ACC112 (cell line): ENCODE measurements around the gene TBK1.

ENCODE experiments used
- H2AFZ ChIP-seq: fragments of 200-600 bp; sonication (generic); one replicate; pipeline ENCODE4 v1.6.0; 2017; ENCODE audit warnings: antibody characterized with exemption, low read length; ENCODE audit not compliant: unreplicated experiment
- H3K27ac ChIP-seq: fragments of 200-600 bp; sonication (generic); 2 replicates; pipeline ENCODE4 v1.5.1; 2014; ENCODE audit warnings: low read depth, mild to moderate bottlenecking, antibody characterized with exemption, low read length, moderate library complexity
- H3K27me3 ChIP-seq: fragments of 200-600 bp; sonication (generic); 2 replicates; pipeline ENCODE4 v1.6.1; 2014; ENCODE audit warnings: mild to moderate bottlenecking, antibody characterized with exemption, low read length, moderate library complexity, mixed read lengths; ENCODE audit not compliant: insufficient read depth
- H3K36me3 ChIP-seq: fragments of 200-600 bp; sonication (generic); 2 replicates; pipeline ENCODE4 v1.6.1; 2016; ENCODE audit warnings: mild to moderate bottlenecking, antibody characterized with exemption, low read length, moderate library complexity, mixed read lengths; ENCODE audit not compliant: insufficient read depth
- H3K4me1 ChIP-seq: fragments of 200-600 bp; sonication (generic); one replicate; pipeline ENCODE4 v1.6.1; 2016; ENCODE audit warnings: low read length, mixed read lengths; ENCODE audit not compliant: insufficient read depth, unreplicated experiment, control insufficient read depth
- H3K4me3 ChIP-seq: fragments of 200-600 bp; sonication (generic); 2 replicates; pipeline ENCODE4 v1.5.1; 2014; ENCODE audit warnings: mild to moderate bottlenecking, low read depth, low read length
- H3K79me2 ChIP-seq: fragments of 200-600 bp; sonication (generic); one replicate; pipeline ENCODE4 v1.6.0; 2016; ENCODE audit warnings: low read length; ENCODE audit not compliant: control insufficient read depth, unreplicated experiment, insufficient read depth

TBK1 gene

DNA sequence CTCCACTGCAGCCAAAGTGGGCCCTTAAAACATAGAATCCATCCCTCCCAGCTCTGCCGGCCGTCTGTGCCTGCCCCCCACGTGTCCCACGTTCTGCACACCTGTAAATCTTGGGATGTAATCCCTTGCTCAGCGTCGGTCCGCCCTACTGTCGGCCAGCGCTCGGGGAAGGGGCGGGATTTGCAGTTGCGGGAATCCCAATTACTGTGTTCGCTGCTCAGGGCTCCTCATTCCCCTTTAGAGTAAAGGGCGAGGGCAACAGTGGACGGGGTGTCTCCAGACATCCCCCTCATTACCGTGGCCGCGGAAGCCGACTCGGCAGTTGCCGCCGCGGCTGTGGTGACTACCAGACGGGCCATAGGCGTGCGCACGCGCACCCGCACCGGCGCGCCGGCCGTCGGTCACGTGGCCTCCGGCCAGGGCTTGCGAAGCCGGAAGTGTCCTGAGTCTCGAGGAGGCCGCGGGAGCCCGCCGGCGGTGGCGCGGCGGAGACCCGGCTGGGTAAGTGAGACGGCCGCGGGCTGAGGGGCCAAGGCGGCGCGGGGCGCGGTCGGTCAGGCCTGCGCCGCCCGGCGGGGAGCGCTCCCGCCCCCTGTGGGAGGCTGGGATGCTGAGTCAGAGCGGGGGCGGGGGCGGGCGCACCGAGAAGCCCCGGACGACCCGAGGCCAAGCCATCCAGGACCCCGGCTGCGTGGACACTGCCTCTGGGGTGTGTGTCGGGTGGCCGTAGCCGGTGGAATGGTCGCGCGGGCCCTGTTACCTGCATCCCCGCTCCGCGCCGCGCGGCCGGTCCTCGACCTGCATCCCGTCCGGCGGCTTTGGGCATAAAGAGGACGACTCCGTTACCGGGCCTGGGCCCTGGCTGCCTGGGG, at the start of gene TBK1:
TSS of gene TBK1 (plus strand) at position 434 of the 872 bp plus-strand sequence. CDS start 3,751 bp downstream, outside the sequence.
- H3K27me3 ChIP-seq: no peaks in the 10 kb centered on the region
- peak within 1 kb of the TSS; percentile 98 for H3K27ac ChIP-seq
- H3K4me1 ChIP-seq: peaks cover 20% of the 10 kb centered on the region
- peak within 1 kb of the TSS; percentile 88 for H3K4me3 ChIP-seq
- peak within 1 kb of the TSS; percentile 76 for H2AFZ ChIP-seq
- H3K36me3 ChIP-seq: 0 out of 2 replicates have a peak, but pooled peaks cover 7% of the 10 kb centered on the region
- H3K79me2 ChIP-seq: peaks cover 39% of the 10 kb centered on the region

DNA sequence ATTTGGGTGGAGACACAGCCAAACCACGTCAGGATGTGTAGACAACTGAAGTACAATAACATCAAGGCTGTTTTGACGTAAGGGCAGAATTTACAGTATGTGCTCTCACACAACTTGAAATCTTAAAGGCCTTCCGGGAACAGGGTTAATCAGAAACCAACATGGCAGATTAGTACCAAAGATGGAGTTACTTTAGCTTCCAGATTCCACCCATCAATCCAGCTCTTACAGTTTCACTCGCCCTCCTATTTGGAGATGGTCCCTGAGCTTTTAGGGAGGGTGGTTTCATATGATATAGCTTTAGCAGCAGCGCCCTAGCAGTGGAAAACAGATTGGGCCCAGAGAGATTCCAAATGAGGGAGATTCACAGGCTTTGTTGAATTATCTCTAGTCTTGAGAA, 49.7 kb upstream of the TBK1 start:
- Histone ChIP-seq H3K27ac (no peak overlapping the region), H3K4me1 (peaks cover 21% of the 10 kb centered on the region), H3K36me3 (no peaks in the 10 kb centered on the region), H3K79me2 (peaks cover 21% of the 10 kb centered on the region), H2AFZ (no peak overlapping the region), H3K27me3 (no peaks in the 10 kb centered on the region), H3K4me3 (no peak overlapping the region)

DNA sequence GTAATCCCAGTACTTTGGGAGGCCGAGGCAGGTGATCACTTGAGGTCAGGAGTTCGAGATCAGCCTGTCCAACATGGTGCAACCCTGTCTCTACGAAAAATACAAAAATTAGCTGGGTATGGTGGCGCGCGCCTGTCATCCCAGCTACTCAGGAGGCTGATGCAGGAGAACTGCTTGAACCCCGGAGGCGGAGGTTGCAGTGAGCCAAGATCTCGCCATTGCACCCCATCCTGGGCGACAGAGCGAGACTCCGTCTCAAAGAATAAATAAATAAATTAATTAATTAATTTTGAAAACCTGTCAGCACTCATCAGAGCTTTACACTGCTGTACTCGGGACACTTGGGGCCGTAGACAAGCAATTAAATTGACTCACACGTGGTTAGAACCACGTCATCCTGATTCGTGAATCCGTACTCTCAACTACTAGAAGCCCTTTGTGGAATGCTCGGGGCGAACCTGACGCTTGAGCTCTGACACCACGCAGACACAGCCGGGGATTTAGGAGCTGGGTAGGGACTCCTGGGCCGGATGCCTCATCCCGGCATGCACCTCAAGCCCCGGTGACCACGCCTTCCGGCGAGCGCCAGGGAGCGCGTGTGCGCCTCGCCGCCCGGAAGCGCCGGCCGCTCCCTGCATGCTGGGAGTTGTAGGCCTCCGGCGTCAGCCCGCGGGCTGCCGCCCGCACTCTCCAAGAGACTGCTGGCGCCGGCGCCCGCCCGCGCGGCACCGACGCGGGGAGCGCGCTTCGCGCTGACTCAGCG, 48.0 kb upstream of the TBK1 start, which contains the start of gene XPOT:
TSS of gene XPOT (plus strand) at position 686 of the 763 bp plus-strand sequence. CDS start 5,644 bp downstream, outside the sequence.
- H3K79me2 ChIP-seq: peaks cover 38% of the 10 kb centered on the region
- H3K36me3 ChIP-seq: no peaks in the 10 kb centered on the region
- peak within 1 kb of the TSS; percentile 96 for H3K27ac ChIP-seq
- peak within 1 kb of the TSS; percentile 89 for H3K4me3 ChIP-seq
- no peaks in the 10 kb centered on the region for H3K27me3 ChIP-seq
- H2AFZ ChIP-seq: peak within 1 kb of the TSS; percentile 89
- peaks cover 36% of the 10 kb centered on the region for H3K4me1 ChIP-seq

DNA sequence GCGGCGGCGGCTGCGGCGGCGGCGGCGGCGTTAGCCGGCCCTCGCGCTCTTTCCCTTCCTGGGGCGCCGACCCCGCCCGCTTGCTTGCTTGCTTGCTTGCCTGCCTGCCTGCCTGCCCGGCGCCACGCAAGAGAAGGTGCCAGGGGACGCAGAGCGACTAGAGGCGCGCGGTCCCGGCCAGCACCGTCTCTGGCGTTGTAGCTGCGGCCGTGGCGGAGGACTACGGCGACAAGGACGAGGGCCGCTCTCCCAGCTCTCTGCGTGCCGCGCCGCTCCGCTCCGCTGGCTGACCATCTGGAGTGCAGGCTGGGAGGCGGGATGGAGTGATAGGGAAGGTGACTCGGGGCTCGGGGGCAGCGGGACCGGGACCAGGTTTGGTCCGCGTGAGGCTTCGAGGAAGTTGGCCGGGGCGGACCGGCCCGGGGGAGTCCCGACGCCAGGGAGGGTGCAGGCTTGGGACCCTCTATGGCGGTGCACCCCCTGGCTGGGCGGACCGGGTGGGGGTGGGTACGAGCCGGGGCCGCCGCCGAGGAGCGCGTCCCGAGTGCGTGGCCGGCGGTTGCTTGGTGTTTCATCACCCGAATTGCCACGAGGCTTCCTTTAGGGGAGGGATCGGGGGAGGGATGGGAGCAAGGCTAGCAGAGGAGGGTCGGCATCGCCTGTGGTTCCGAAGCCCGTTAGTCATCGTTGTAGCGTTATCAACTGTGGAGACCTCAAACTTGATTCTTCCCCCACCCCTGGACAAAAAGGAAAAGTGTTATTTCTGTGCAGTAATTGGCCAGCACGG, 47.3 kb upstream of the TBK1 start:
- Histone ChIP-seq H3K27ac (peak overlapping the region; percentile 96), H3K4me1 (peaks cover 35% of the 10 kb centered on the region), H3K79me2 (peaks cover 42% of the 10 kb centered on the region), H3K4me3 (peak overlapping the region; percentile 89), H2AFZ (peak overlapping the region; percentile 89), H3K27me3 (no peaks in the 10 kb centered on the region), H3K36me3 (no peaks in the 10 kb centered on the region)

DNA sequence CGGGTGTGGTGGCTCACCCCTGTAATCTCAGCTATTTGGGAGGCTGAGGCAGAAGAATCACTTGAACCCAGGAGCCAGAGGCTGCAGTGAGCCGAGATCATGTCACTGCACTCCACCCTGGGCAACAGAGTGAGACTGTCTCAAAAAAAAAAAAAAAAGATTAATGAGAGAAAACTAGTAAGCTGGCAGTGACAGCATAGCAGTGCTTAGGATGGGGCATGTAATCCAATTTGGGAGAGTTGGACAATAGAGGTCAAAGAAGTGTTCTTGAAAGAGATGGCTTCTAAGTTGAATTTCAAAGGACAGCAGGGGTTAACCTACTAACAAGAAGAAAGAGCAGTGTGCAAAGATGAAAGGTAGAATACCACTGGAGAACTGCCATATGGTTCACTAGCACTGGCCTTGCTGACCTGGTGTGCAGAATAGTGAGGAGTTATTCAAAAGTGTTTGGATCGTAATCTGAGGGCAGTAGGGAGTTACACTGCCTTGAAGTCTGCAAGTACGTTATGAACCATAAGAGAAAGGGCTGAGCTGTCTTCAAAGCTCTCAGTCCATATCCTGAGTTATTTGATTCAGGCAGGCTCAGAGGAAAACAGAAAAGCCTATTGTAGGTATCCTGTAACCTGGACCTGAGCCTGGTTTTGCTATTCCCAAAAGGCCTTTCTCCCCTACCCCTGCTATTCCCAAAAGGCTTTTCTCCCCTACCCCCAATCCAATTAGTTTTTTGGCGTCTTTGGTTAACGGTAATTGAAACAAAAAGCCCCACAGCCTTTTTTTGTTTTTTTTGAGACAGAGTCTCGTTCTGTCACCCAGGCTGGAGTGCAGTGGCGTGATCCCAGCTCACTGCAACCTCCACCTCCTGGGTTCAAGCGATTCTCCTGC, 44.3 kb upstream of the TBK1 start:
- Histone ChIP-seq H2AFZ (no peak overlapping the region), H3K27ac (no peak overlapping the region), H3K4me3 (no peak overlapping the region), H3K79me2 (peaks cover 59% of the 10 kb centered on the region), H3K36me3 (peaks cover 22% of the 10 kb centered on the region), H3K4me1 (peaks cover 27% of the 10 kb centered on the region), H3K27me3 (no peaks in the 10 kb centered on the region)

DNA sequence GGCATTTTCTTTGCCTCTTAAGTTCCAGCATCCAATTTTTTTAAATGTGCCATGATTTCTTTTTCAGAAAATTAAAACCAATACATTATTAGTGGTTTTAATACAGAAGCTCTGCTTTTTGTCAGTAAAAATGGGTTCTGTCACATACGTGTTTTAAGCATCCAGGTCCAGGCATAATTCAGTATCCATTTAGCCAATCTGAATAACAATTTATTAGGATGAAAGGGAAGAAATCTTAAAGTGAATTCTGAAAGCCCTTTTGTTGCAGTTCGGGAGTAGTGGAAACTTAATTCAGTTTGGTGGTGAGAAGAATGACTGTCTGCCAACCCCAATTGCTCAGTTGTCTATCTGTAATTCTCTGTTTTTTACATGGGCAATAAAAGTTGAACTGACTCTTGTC, 40.5 kb upstream of the TBK1 start:
- Histone ChIP-seq H3K27me3 (no peaks in the 10 kb centered on the region), H3K4me1 (peaks cover 17% of the 10 kb centered on the region), H3K79me2 (peaks cover 56% of the 10 kb centered on the region), H3K27ac (no peak overlapping the region), H2AFZ (no peak overlapping the region), H3K4me3 (no peak overlapping the region), H3K36me3 (peaks cover 44% of the 10 kb centered on the region)

DNA sequence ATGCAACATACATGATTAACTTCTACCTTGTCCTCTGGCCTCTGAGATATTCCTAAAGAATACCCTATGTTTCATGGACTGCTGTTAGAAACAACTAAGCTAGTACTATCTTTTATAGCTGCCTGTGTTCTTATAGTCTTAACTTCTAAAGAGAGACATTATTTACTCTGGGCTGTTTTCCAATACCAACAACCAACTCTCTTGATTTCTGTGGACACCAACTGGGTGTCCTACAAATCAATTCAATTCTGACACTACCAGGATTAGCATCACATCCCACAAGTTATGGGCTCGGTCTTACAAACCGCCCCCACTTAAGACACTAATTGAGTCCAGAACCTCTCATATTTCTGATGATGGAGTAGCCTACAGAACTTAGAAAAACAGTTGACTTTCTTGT, 39.5 kb upstream of the TBK1 start:
- Histone ChIP-seq H3K27me3 (no peaks in the 10 kb centered on the region), H3K4me1 (peaks cover 15% of the 10 kb centered on the region), H3K79me2 (peaks cover 46% of the 10 kb centered on the region), H3K4me3 (no peak overlapping the region), H3K27ac (no peak overlapping the region), H3K36me3 (peaks cover 54% of the 10 kb centered on the region), H2AFZ (no peak overlapping the region)

DNA sequence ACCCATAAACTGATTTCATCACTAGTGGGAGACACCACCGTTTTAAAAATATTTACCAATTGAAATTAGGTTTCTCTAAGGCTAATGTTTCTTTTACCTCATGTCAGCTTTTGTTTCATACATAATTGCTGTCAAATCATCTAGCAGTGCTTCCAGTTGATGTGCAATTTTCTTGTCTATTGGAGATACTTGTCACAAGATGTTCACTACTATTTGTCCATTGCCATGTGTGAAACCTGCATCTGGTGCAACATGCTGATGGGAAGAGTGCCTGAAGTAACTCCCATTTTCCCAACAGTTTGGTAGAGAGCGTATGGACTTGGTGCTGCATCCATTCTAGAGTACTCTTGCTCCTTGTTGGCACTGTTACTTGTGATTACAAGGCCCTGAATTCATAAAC, 38.0 kb upstream of the TBK1 start:
- H3K36me3 ChIP-seq: peaks cover 68% of the 10 kb centered on the region
- H3K4me1 ChIP-seq: peaks cover 2% of the 10 kb centered on the region
- H3K79me2 ChIP-seq: peaks cover 32% of the 10 kb centered on the region
- no peak overlapping the region for H2AFZ ChIP-seq
- H3K27me3 ChIP-seq: no peaks in the 10 kb centered on the region
- no peak overlapping the region for H3K4me3 ChIP-seq
- H3K27ac ChIP-seq: no peak overlapping the region

DNA sequence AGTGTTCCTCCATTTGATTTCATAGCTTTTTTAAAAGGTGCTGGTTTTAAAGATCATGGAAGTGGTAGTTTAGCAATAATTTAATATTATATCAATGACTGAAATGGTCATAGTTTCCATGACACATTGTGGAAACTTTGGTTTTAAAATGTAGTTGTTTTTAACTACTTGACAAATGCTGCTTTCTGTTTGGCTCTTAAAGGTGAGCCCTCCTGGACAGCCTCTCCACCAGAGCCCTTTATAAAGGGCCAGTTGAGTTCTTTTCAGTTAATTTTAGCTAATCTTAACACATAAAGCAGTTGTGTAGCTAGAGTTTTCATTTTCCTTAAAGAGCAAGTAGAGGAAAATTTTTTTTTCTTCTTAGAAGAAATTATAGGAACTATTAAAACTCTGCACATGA, 33.7 kb upstream of the TBK1 start:
- H3K4me1 ChIP-seq: no peaks in the 10 kb centered on the region
- no peak overlapping the region for H2AFZ ChIP-seq
- H3K27me3 ChIP-seq: no peaks in the 10 kb centered on the region
- peaks cover 70% of the 10 kb centered on the region for H3K36me3 ChIP-seq
- H3K4me3 ChIP-seq: no peak overlapping the region
- peaks cover 6% of the 10 kb centered on the region for H3K79me2 ChIP-seq
- H3K27ac ChIP-seq: no peak overlapping the region
